K562 (cell line): Measurements from ENCODE around the gene SIDT2. TPM values are rescaled to one million over a fixed set of nuclear protein-coding genes. Genes with fewer than 3 reads are reported as not detected.

Experiments
- ZNF24 ChIP-seq: fragments of 450-650 bp; IDR thresholded peaks from 2 replicates; pipeline ENCODE4 v1.6.1; 2016
- polyA plus RNA-seq, 8 experiments: library from polyadenylated mRNA; depleted of rRNA in 4 of 8; stranded (reverse) in 5 of 8; unstranded in 3 of 8; fragments of >200 nt; fragmentation: Nextera tagmentation in 2 of 8; fragmentation: Illumina TruSeq in 1 of 8; extraction: Ambion mirVana in 2 of 8; extraction: Trizol in 1 of 8; gene quantifications; 2 replicates each; pipeline versions ENCODE4 v1.2.1 to v1.2.3, GENCODE V29; 2011 to 2014; ENCODE audit warnings: inconsistent platforms in 1 of 8, missing spikeins in 1 of 8
- total RNA-seq, 7 experiments: library from RNA; depleted of rRNA in 6 of 7; stranded (reverse); fragments of >200 nt in 6 of 7; fragmentation: Illumina TruSeq in 2 of 7; extraction: Trizol in 2 of 7; gene quantifications; 2 replicates each; pipeline versions ENCODE4 v1.2.1 to v1.2.3, GENCODE V29; 2011 to 2021; ENCODE audit warnings: low replicate concordance in 1 of 7
- TF ChIP-seq, protein P1 (sequence below): sonication (generic); formaldehyde crosslinking; IDR thresholded peaks from 2 replicates; pipeline ENCODE4 v1.8.1; 2023; ENCODE audit warnings: mild to moderate bottlenecking, missing genetic modification reagents
- TF ChIP-seq, protein P2 (sequence below): fragments of 250-450 bp; sonication (Bioruptor Pico); IDR thresholded peaks from 2 replicates; pipeline ENCODE4 v1.5.0; 2021; ENCODE audit warnings: mild to moderate bottlenecking, borderline replicate concordance

SIDT2 gene
- total and polyA plus RNA-seq, 9 of the 15 experiments (the other 6 are each of a cell fraction or from before 2014, with no cell fraction given), result 2.4 to 20.2 (median 6.5) TPM

DNA sequence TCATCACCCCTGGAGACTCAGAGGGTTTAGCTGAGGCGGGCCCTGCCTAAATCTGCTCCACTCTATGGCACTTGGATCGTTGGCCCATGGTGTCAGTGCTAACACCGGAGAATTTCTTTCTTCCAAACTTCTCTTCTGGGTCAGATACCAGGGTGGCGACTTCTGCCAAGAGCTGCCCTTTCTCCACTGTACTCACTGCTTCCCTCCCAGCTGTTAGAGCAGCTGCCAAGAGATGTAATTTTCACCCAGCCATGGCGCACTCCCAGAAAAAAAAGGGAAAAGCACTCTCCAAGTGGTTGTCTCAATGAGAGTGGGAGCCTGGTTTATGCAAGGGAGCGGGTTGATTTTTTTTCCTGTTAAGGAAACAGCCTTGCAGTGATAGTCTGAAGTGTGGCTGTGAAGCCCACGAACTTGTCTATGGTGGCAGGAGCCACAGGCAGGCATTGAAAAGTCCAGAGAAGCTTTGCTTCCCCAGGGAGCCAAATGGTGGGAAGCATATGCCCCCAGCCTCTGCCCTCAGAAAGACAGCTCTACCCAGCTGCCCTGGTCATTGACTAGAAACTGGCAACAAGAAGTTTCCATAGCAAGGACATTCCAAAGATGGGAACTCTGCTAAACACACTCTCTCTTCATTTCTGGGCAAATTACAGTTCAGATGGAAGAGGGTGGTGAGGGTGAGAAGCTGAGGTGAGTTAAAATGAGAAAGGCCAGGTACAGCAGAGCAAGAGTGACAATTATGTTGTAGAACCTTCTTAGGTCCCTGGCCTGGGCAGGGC, 42.6 kb downstream of the SIDT2 start (continued):
- TF ChIP-seq, protein P1, sequence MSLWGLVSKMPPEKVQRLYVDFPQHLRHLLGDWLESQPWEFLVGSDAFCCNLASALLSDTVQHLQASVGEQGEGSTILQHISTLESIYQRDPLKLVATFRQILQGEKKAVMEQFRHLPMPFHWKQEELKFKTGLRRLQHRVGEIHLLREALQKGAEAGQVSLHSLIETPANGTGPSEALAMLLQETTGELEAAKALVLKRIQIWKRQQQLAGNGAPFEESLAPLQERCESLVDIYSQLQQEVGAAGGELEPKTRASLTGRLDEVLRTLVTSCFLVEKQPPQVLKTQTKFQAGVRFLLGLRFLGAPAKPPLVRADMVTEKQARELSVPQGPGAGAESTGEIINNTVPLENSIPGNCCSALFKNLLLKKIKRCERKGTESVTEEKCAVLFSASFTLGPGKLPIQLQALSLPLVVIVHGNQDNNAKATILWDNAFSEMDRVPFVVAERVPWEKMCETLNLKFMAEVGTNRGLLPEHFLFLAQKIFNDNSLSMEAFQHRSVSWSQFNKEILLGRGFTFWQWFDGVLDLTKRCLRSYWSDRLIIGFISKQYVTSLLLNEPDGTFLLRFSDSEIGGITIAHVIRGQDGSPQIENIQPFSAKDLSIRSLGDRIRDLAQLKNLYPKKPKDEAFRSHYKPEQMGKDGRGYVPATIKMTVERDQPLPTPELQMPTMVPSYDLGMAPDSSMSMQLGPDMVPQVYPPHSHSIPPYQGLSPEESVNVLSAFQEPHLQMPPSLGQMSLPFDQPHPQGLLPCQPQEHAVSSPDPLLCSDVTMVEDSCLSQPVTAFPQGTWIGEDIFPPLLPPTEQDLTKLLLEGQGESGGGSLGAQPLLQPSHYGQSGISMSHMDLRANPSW (CRISPR knock-in tag), result no peak
- no peak for TF ChIP-seq ZNF24
- TF ChIP-seq, protein P2, sequence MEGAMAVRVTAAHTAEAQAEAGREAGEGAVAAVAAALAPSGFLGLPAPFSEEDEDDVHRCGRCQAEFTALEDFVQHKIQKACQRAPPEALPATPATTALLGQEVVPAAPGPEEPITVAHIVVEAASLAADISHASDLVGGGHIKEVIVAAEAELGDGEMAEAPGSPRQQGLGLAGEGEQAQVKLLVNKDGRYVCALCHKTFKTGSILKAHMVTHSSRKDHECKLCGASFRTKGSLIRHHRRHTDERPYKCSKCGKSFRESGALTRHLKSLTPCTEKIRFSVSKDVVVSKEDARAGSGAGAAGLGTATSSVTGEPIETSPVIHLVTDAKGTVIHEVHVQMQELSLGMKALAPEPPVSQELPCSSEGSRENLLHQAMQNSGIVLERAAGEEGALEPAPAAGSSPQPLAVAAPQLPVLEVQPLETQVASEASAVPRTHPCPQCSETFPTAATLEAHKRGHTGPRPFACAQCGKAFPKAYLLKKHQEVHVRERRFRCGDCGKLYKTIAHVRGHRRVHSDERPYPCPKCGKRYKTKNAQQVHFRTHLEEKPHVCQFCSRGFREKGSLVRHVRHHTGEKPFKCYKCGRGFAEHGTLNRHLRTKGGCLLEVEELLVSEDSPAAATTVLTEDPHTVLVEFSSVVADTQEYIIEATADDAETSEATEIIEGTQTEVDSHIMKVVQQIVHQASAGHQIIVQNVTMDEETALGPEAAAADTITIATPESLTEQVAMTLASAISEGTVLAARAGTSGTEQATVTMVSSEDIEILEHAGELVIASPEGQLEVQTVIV, result no peak
